GM21825 (cell line): Measurements from ENCODE around the gene GPR15.

Experiments
- ATAC-seq: cut with Tn5 transposase; IDR thresholded peaks from one replicate; pipeline ENCODE4 v1.9.1; 2021; ENCODE audit warnings: mild to moderate bottlenecking, moderate library complexity; ENCODE audit not compliant: unreplicated experiment

GPR15 gene

DNA sequence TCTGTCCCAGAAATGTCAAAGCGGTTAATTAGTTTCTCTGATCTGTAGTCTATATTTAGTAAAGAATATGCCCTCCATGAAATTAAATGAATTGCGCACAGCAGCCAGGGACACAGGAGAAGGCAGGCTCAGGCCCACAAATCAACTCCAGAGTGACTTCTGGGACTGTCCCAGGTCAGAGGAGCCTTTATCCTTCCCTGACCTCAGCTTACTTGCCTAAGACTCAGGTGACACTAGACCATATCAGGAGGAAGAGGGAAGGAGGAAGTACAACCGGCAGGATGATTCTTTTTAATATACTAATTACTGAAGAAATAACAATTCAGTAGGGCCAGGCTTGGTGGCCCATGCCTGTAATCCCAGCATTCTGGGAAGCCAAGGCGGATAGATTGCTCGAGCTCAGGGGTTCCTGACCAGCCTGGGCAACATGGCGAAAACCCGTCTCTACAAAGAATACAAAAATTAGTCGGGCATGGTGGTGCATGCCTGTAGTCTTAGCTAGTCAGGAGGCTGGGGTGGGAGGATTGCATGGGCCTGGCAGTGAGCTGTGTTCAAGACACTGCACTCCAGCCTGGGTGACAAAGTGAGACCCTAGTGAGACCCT, 1.8 kb upstream of the GPR15 start:
- no peak for ATAC-seq

- no peak for ATAC-seq
Measured at GRCh38 chr3:98530676-98531075, 1.1 kb upstream of the GPR15 start.

GRCh38 chr3:98532275-98532637, 478 bp downstream of the GPR15 start:
- ATAC-seq: no peak

DNA sequence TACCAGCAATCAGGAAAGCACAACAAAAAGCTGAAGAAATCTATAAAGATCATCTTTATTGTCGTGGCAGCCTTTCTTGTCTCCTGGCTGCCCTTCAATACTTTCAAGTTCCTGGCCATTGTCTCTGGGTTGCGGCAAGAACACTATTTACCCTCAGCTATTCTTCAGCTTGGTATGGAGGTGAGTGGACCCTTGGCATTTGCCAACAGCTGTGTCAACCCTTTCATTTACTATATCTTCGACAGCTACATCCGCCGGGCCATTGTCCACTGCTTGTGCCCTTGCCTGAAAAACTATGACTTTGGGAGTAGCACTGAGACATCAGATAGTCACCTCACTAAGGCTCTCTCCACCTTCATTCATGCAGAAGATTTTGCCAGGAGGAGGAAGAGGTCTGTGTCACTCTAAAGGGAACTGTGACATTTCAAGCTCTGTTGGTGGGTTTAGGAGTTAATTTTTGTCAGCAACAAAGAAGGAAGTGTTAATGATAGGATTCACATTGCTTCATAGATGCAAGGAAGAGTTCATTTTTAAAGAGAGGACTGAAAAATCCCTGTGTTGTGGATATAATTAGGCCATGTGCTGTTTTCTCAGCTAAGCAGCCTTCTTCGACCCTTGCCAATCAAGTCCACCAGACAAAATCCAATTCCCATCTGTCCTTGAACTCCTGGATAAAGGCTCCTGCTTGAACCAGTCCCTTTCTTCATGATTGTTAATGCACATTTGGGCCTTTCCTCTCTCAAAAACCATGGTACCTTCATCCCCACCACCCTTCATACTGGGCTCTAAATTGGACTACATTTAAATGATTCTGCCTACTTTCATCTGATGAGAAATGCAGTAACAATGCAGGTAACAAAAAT, 1.2 kb downstream of the GPR15 start:
- ATAC-seq: no peak

DNA sequence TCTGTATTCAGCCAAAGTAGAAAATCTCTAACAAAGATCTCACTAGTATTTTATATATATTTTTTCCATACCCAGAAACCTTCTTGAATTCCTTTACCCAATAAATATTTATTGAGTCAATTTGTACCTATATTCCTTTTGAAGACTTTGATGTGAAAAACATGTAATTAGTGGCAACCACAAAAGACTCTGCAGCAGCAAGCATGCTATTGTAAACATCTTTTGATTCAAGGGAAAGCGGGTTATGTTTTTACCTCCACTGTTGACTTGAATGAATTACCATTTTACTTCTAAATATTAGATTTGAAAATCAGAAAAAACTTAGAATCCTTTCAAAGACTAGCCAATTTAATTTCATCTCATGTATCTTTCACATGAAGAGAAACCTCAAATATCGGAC, 2.4 kb downstream of the GPR15 start:
- no peak for ATAC-seq

DNA sequence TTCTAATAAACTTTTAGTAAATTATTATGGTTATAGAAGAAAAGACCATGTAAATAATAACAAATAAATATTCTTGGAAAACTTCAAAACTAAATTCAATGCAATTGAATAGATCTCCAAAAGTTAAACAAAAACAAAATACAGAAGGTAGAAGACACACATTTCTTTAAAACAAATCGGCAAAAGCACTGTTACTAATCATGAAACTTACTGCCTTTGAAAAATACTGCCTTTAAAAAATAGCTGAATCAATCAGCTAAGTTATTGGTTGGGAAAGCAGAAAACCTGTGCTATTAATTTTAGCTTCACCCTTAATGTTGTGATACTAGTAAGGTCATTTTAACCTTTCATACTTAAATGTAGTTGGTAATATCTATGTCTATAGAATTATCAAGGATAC, 3.0 kb downstream of the GPR15 start:
- no peak for ATAC-seq

DNA sequence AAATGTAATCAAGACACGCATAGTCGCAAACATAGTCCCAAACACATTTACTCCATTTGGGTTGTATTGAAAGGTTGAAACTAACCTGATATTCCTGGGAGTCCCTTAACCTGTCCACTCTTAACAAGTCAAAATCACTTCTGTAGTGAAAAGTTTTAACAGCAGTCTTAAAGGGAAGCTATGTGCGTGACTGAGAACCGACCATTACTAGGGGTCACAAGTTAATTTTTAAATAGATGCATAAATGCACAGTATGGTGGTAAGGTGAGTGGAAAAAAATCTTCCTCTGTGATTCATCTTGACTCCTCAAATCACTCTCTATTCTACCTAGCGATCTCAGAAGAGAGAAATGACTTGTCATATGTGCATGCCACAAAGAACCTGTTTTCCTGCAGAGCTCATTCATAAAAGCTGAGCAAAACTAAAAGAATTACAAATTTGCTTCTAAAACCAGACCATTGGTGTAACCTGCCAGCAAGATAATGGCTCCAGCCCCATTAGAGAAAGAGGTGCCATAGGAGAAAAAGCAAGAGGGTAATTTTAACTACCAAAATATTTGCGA, 4.8 kb downstream of the GPR15 start:
- peak; percentile 74 for ATAC-seq

DNA sequence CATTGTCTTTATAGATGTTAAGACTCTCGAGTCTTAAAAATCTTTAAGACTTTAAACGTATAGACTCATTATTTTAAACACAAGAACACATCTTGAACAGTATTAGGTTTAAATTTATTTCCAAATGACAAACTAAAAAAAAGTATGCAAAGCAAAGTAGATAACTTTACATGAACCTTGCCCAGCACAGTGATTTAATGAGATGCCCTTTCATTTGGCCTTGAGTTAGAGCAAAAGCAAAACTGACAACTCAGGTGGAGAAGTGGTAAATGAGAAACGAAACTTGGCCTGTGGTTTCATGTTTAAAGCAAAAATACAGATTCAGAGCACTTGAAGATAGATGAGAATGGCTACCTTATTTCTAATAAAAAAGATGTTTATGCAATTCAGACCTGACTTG, 8.6 kb downstream of the GPR15 start:
- ATAC-seq: peak; percentile 45

DNA sequence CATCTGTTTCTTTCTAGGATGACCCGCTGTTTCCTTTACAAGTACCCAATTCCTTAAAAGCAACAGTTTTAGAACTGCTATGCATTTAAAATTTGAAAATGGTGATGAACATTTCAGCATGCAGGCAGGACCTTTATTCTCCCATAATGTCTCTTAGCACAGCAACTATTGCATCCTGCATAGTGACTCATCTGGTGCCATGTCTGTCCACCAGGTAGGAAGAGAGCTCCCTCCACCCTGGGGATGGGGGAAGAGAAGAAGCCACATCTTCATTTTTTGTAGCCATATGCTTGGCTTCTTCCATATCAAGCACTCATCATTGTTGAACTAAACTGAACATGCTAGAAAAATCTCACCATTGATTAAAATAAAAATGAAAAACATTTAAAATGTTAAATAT, 9.9 kb downstream of the GPR15 start:
- ATAC-seq: no peak

GRCh38 chr3:98542623-98543022, 10.8 kb downstream of the GPR15 start:
- no peak for ATAC-seq

DNA sequence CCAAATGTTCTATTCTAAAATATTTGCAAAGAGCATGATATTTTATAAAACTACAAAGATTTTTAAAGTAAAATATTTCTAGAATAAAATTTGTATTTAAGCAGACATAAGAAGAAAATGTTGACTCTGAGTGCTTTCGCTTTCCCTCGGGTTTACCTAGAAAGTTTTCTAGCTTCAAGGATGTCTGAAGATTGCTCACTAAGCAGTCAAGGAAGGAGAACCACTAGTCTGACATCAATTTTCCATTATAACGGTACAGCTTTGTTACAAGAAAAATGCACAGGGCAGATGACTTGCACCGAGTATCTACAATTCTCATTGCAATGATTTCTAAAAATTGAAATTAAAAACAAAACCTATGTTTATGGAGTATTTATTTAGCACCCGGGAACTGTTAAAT, 14.2 kb downstream of the GPR15 start:
- ATAC-seq: peak; percentile 48

GRCh38 chr3:98548544-98548943, 16.8 kb downstream of the GPR15 start:
- no peak for ATAC-seq

- no peak for ATAC-seq
Measured at GRCh38 chr3:98550833-98551232, 19.1 kb downstream of the GPR15 start.

- no peak for ATAC-seq
Measured at GRCh38 chr3:98551236-98551635, 19.5 kb downstream of the GPR15 start.

GRCh38 chr3:98551754-98552153, 20.0 kb downstream of the GPR15 start:
- ATAC-seq: no peak

GRCh38 chr3:98552232-98553020, 20.6 kb downstream of the GPR15 start:
- no peak for ATAC-seq

DNA sequence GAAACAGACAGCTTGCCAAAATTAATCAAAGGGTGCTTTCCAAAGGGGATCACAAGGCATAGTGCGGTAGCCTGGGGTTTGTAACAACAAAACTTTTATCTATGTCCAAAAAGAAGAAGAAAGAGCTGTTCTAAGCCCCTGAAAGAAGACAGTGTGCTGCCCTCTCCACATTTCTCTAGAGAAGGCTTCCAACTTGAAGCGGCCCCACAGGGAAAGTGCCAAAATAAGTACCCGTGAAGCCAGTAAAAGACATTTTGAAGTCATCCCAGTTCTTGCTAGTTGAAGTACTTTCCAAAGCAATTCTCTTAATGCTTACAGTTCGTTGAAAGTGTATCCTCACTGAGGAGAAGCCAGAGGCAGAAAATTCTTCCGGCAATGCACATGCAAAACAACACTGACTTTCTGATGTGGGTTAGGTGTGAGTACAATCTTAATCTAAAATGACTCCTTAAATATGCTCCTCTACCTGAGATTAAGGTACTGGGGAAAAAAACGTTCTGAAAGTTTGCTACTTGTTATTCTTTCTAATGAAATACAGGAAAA, 21.3 kb downstream of the GPR15 start:
- ATAC-seq: no peak

GRCh38 chr3:98553753-98554152, 22.0 kb downstream of the GPR15 start:
- no peak for ATAC-seq

DNA sequence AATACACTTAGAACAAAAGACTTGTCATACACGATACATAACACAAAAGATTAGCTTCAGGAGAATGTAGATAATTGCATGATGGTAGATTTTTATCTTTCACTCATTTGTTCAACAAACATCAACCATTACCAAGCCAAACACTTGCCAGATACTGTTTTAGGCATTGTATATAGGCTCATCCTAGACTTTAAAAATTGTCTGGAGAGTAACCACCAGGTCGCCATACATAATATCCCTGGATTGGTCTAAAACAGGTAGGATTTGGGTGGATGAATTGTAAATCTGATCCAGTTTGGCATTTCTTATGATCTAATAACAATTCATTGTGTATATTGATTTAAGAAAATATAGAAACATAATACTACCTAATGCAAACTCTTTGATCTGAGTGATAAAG, 22.8 kb downstream of the GPR15 start:
- no peak for ATAC-seq

GRCh38 chr3:98555025-98555379, 23.2 kb downstream of the GPR15 start:
- no peak for ATAC-seq
